Hepatocyte (in vitro differentiated cells): ENCODE data around the gene ME3. TPM values are rescaled to one million over a fixed set of nuclear protein-coding genes. Genes with fewer than 3 reads are reported as not detected.
A peak's percentile ranks its signal among the peaks of the same experiment; 100 is the strongest.
"Not testable (repeated sequence)": the region's sequence is repeated elsewhere in the genome, so short reads cannot be mapped to it uniquely, and the experiment has no call there.

Experiments
- DNase-seq: peaks from one replicate; pipeline ENCODE4 v3.0.0-alpha.2; 2016; ENCODE audit warnings: low spot score
- H2AFZ ChIP-seq: fragments of 200-600 bp; sonication (generic); 2 replicates; pipeline ENCODE4 v1.6.0; 2016; ENCODE audit warnings: antibody characterized with exemption, mild to moderate bottlenecking
- H3K27ac ChIP-seq: fragments of 200-600 bp; sonication (generic); 2 replicates; pipeline ENCODE4 v1.5.1; 2016; ENCODE audit warnings: mild to moderate bottlenecking
- H3K27me3 ChIP-seq: fragments of 200-600 bp; sonication (generic); 2 replicates; pipeline ENCODE4 v1.6.1; 2016
- H3K36me3 ChIP-seq: fragments of 200-600 bp; sonication (generic); replicated peaks from 2 replicates; pipeline ENCODE4 v1.5.1; 2016; ENCODE audit warnings: low read depth; ENCODE audit not compliant: insufficient read depth
- H3K4me1 ChIP-seq: fragments of 200-600 bp; sonication (generic); 2 replicates; pipeline ENCODE4 v1.5.1; 2016; ENCODE audit warnings: mild to moderate bottlenecking, moderate library complexity; ENCODE audit not compliant: insufficient read depth
- H3K4me2 ChIP-seq: fragments of 200-600 bp; sonication (generic); 2 replicates; pipeline ENCODE4 v1.6.0; 2016
- H3K4me3 ChIP-seq: fragments of 200-600 bp; sonication (generic); 2 replicates; pipeline ENCODE4 v1.5.1; 2016; ENCODE audit warnings: mild to moderate bottlenecking
- H3K79me2 ChIP-seq: fragments of 200-600 bp; sonication (generic); 2 replicates; pipeline ENCODE4 v1.6.0; 2017; ENCODE audit warnings: mild to moderate bottlenecking
- H3K9me2 ChIP-seq: fragments of 200-600 bp; sonication (generic); replicated peaks from 2 replicates; pipeline ENCODE4 v1.6.0; 2017; ENCODE audit warnings: mild to moderate bottlenecking; ENCODE audit not compliant: insufficient read depth
- H3K9me3 ChIP-seq: fragments of 200-600 bp; sonication (generic); 2 replicates; pipeline ENCODE4 v1.5.1; 2016; ENCODE audit warnings: low read depth, mild to moderate bottlenecking
- H4K20me1 ChIP-seq: fragments of 200-600 bp; sonication (generic); 2 replicates; pipeline ENCODE4 v1.6.0; 2016; ENCODE audit warnings: mild to moderate bottlenecking; ENCODE audit not compliant: insufficient read depth, poor library complexity, severe bottlenecking
- CTCF ChIP-seq: fragments of 200-600 bp; sonication (generic); IDR thresholded peaks from 2 replicates; pipeline ENCODE4 v1.5.1; 2016; ENCODE audit warnings: antibody characterized with exemption, mild to moderate bottlenecking; ENCODE audit not compliant: poor library complexity
- EZH2 ChIP-seq: fragments of 200-600 bp; sonication (generic); IDR thresholded peaks from 2 replicates; pipeline ENCODE4 v1.6.1; 2016; ENCODE audit warnings: antibody characterized with exemption, mild to moderate bottlenecking, borderline replicate concordance
- EZH2phosphoT487 ChIP-seq: fragments of 200-600 bp; sonication (generic); IDR thresholded peaks from one replicate; pipeline ENCODE4 v1.6.1; 2018; ENCODE audit warnings: antibody characterized with exemption, mild to moderate bottlenecking, low read depth, moderate library complexity; ENCODE audit not compliant: unreplicated experiment, severe bottlenecking
- WGBS: methylation state at CpG from one replicate; pipeline ENCODE4 v1.1.6; 2016; ENCODE audit warnings: low lambda C conversion rate; ENCODE audit errors: missing lambda C conversion rate; 5-methylcytosine and 5-hydroxymethylcytosine counted together
- polyA plus RNA-seq: library from polyadenylated mRNA; unstranded; fragments of >200 nt; fragmentation: Nextera tagmentation; extraction: Ambion mirVana; gene quantifications from 2 replicates; pipeline ENCODE4 v1.2.1, GENCODE V29; 2016
- total RNA-seq: library from RNA; depleted of rRNA; stranded (reverse); fragments of >200 nt; gene quantifications from 2 replicates; pipeline ENCODE4 v1.2.3, GENCODE V29; 2014

The ME3 gene
- total and polyA plus RNA-seq, 2 experiments from 2014 or later = 10.3 to 16.1 TPM

GRCh38 chr11:86431258-86431657, 241.2 kb downstream of the ME3 start:
- Histone ChIP-seq H3K27me3 (no peaks in the 10 kb centered on the region), H3K4me1 (no peaks in the 10 kb centered on the region), H3K27ac (no peak overlapping the region), H3K4me2 (no peak overlapping the region), H3K79me2 (no peaks in the 10 kb centered on the region), H3K4me3 (no peak overlapping the region), H2AFZ (no peak overlapping the region), H4K20me1 (no peaks in the 10 kb centered on the region), H3K9me2 (no peaks in the 10 kb centered on the region), H3K9me3 (no peaks in the 10 kb centered on the region), H3K36me3 (no peaks in the 10 kb centered on the region)
- WGBS = 98% methylated on average over 36 of the region's 37 CpGs
- no peak for DNase-seq
- no peak for TF ChIP-seq EZH2phosphoT487
- no peak for TF ChIP-seq EZH2
- TF ChIP-seq CTCF = no peak

- H3K4me1 ChIP-seq = peaks cover 17% of the 10 kb centered on the region
- no peaks in the 10 kb centered on the region for H3K79me2 ChIP-seq
- H3K36me3 ChIP-seq = no peaks in the 10 kb centered on the region
- no peak overlapping the region for H3K4me3 ChIP-seq
- DNase-seq = no peak
- H3K4me2 ChIP-seq = no peak overlapping the region
- no peaks in the 10 kb centered on the region for H3K27me3 ChIP-seq
- H3K9me3 ChIP-seq = no peaks in the 10 kb centered on the region
- H4K20me1 ChIP-seq = no peaks in the 10 kb centered on the region
- TF ChIP-seq EZH2phosphoT487 (no peak), EZH2 (no peak), CTCF (no peak)
- H3K9me2 ChIP-seq = no peaks in the 10 kb centered on the region
- no peak overlapping the region for H3K27ac ChIP-seq
- H2AFZ ChIP-seq = no peak overlapping the region
These were observed 245.0 kb downstream of the ME3 start for GRCh38 chr11:86427441-86427840.

- H3K4me2 ChIP-seq = peak overlapping the region; percentile 64
- DNase-seq, H3K36me3 ChIP-seq, H3K9me3 ChIP-seq, H2AFZ ChIP-seq, H3K79me2 ChIP-seq, H3K9me2 ChIP-seq, H3K27ac ChIP-seq, H4K20me1 ChIP-seq, H3K4me3 ChIP-seq, H3K27me3 ChIP-seq: not testable (repeated sequence)
- WGBS = 5% methylated on average over 4 of the region's 4 CpGs
- peaks cover 18% of the 10 kb centered on the region for H3K4me1 ChIP-seq
These were observed 248.9 kb downstream of the ME3 start for GRCh38 chr11:86423488-86423887.

GRCh38 chr11:86422371-86422770, 250.0 kb downstream of the ME3 start:
- Histone ChIP-seq H3K9me2 (no peaks in the 10 kb centered on the region), H3K4me3 (no peak overlapping the region), H2AFZ (no peak overlapping the region), H3K79me2 (no peaks in the 10 kb centered on the region), H4K20me1 (no peaks in the 10 kb centered on the region), H3K36me3 (no peaks in the 10 kb centered on the region), H3K27me3 (no peaks in the 10 kb centered on the region), H3K9me3 (no peaks in the 10 kb centered on the region), H3K4me2 (no peak overlapping the region), H3K27ac (no peak overlapping the region), H3K4me1 (peaks cover 18% of the 10 kb centered on the region)
- DNase-seq = no peak
- 70% methylated on average over 12 of the region's 12 CpGs for WGBS
- no peak for TF ChIP-seq EZH2
- TF ChIP-seq CTCF = no peak
- no peak for TF ChIP-seq EZH2phosphoT487
